Measurements from ENCODE around the gene SDHA.
"Not testable (repeated sequence)": the region's sequence is repeated elsewhere in the genome, so short reads cannot be mapped to it uniquely, and the experiment has no call there.

The SDHA gene

GRCh38 chr5:302416-302815 is 84.3 kb downstream of the SDHA start:
- in situ Hi-C loops (cut with HindIII; ENCODE audit: low sequenced_read_pairs); DNase-seq (ENCODE audit: low read depth, low spot score); H3K4me3 ChIP-seq (ENCODE audit: low read depth, low read length): not testable (repeated sequence)

GRCh38 chr5:302966-303365 is 84.8 kb downstream of the SDHA start:
- TF ChIP-seq CTCF (IDR thresholded peaks at IDR 0.05; ENCODE audit: low read depth, low read length) = no peak
- H3K4me3 ChIP-seq (ENCODE audit: low read depth, low read length) = no peak overlapping the region
- in situ Hi-C loops (cut with HindIII; ENCODE audit: low sequenced_read_pairs) = no loop called here
- no peak for DNase-seq (ENCODE audit: low read depth, low spot score)

- in situ Hi-C loops (cut with HindIII; ENCODE audit: low sequenced_read_pairs); H3K4me3 ChIP-seq (ENCODE audit: low read depth, low read length): not testable (repeated sequence)
Measured at GRCh38 chr5:303741-304140, 85.6 kb downstream of the SDHA start.

GRCh38 chr5:305050-305449 is 86.9 kb downstream of the SDHA start:
- no peak for DNase-seq (ENCODE audit: low read depth, low spot score)
- TF ChIP-seq CTCF (IDR thresholded peaks at IDR 0.05; ENCODE audit: low read depth, low read length) = no peak
- in situ Hi-C loops (cut with HindIII; ENCODE audit: low sequenced_read_pairs) = no loop called here
- no peak overlapping the region for H3K4me3 ChIP-seq (ENCODE audit: low read depth, low read length)

More at GRCh38 chr5:303741-304140, 85.6 kb downstream of the SDHA start:
- not testable (repeated sequence) for DNase-seq (ENCODE audit: low read depth, low spot score)

- DNase-seq (ENCODE audit: low read depth, low spot score) = no peak
- H3K4me3 ChIP-seq (ENCODE audit: low read depth, low read length) = no peak overlapping the region
- TF ChIP-seq CTCF (IDR thresholded peaks at IDR 0.05; ENCODE audit: low read depth, low read length) = no peak
- in situ Hi-C loops (cut with HindIII; ENCODE audit: low sequenced_read_pairs) = no loop called here
Measured at GRCh38 chr5:305459-305858, 87.3 kb downstream of the SDHA start.

GRCh38 chr5:306011-306805 is 88.1 kb downstream of the SDHA start:
- in situ Hi-C loops (cut with HindIII; ENCODE audit: low sequenced_read_pairs) = no loop called here
- DNase-seq (ENCODE audit: low read depth, low spot score) = no peak
- TF ChIP-seq CTCF (IDR thresholded peaks at IDR 0.05; ENCODE audit: low read depth, low read length) = no peak
- no peak overlapping the region for H3K4me3 ChIP-seq (ENCODE audit: low read depth, low read length)

All from astrocyte of the spinal cord (primary cell).